K562 (cell line): Measurements from ENCODE around the gene NR3C1. TPM values are rescaled to one million over a fixed set of nuclear protein-coding genes. Genes with fewer than 3 reads are reported as not detected.

Experiments used
- ATAC-seq: fragments of 200-7000 bp; cut with Tn5 transposase; 3 replicates; pipeline ENCODE4 v1.9.1; 2020; ENCODE audit warnings: moderate library complexity
- BruUV-seq: library from RNA; stranded (reverse); fragments of 400-500 nt; replicated peaks from 2 replicates; lab custom pipeline; 2021; lab: Mats Ljungman, UMichigan
- CTCF ChIA-PET: fragments of 300-600 bp; formaldehyde crosslinking; extraction: SDS; loops from one replicate; lab custom pipeline; 2021; ENCODE audit warnings: low intra/inter-chr PET ratio; lab: Yijun Ruan, JAX
- POLR2A ChIA-PET: fragments of 300-600, 350-650 bp; sonication (Branson Sonifier 250); formaldehyde crosslinking; extraction: SDS; loops from one replicate; lab custom pipeline; 2021; ENCODE audit warnings: antibody characterized with exemption, inconsistent platforms; lab: Yijun Ruan, JAX
- DNase-seq, 4 experiments: peaks; one replicate each; pipeline versions ENCODE4 v3.0.0 to v3.0.0-alpha.2; 2011 to 2018; ENCODE audit warnings: low spot score in 3 of 4, mixed read lengths in 3 of 4; ENCODE audit errors: extremely low read depth in 1 of 4
- FAIRE-seq: peaks from 2 replicates; lab custom pipeline; 2011; peaks lifted over from hg19 to GRCh38; lab: Jason Lieb, UNC
- H2AFZ ChIP-seq: 2 replicates; pipeline ENCODE4 v1.6.0; 2011; ENCODE audit warnings: low read depth, low read length, control low read depth, inconsistent platforms
- H3K27ac ChIP-seq: fragments of 200-600 bp; 3 replicates; pipeline ENCODE4 v1.8.0; 2011; ENCODE audit warnings: low read depth, mild to moderate bottlenecking, control low read depth, inconsistent platforms, low read length, moderate library complexity, mixed read lengths; ENCODE audit errors: extremely low read depth
- H3K27me3 ChIP-seq, 2 experiments: fragments of 300-600 bp in 1 of 2; 2 replicates in 1 of 2; 3 replicates in 1 of 2; pipeline versions ENCODE4 v1.6.0 to v1.8.0; 2011; ENCODE audit warnings: inconsistent platforms in 2 of 2, low read length in 2 of 2, mild to moderate bottlenecking in 1 of 2, mixed read lengths in 1 of 2, moderate library complexity in 1 of 2; ENCODE audit not compliant: control insufficient read depth in 2 of 2, insufficient read depth in 2 of 2
- H3K36me3 ChIP-seq: fragments of 300-600 bp; 3 replicates; pipeline ENCODE4 v1.8.0; 2011; ENCODE audit warnings: mild to moderate bottlenecking, low read length, inconsistent platforms; ENCODE audit not compliant: control insufficient read depth, insufficient read depth
- H3K4me1 ChIP-seq, 2 experiments: fragments of 200-600 bp in 1 of 2; replicated peaks in 1 of 2; 2 replicates in 1 of 2; 3 replicates in 1 of 2; pipeline versions ENCODE4 v1.5.1 to v1.8.0; 2011; ENCODE audit warnings: inconsistent platforms in 2 of 2, low read length in 2 of 2, mild to moderate bottlenecking in 1 of 2, mixed read lengths in 1 of 2, moderate library complexity in 1 of 2; ENCODE audit not compliant: control insufficient read depth in 2 of 2, insufficient read depth in 2 of 2
- H3K4me2 ChIP-seq: 2 replicates; pipeline ENCODE4 v1.6.1; 2011; ENCODE audit warnings: low read length, control low read depth, inconsistent platforms, mixed read lengths; ENCODE audit not compliant: insufficient read depth
- H3K4me3 ChIP-seq: fragments of 200-600 bp; sonication (generic), shearing (Covaris generic); 2 replicates; pipeline ENCODE4 v1.5.1; 2016; ENCODE audit warnings: control low read depth, inconsistent platforms
- H3K79me2 ChIP-seq: fragments of 200-600 bp; 3 replicates; pipeline ENCODE4 v1.8.0; 2011; ENCODE audit warnings: low read length, inconsistent platforms; ENCODE audit not compliant: control insufficient read depth, insufficient read depth
- H3K9ac ChIP-seq, 2 experiments: 2 replicates each; pipeline versions ENCODE4 v1.6.0 to v1.6.1; 2011; ENCODE audit warnings: low read depth in 2 of 2, low read length in 2 of 2, control low read depth in 1 of 2, inconsistent platforms in 1 of 2, mild to moderate bottlenecking in 1 of 2, mixed read lengths in 1 of 2; ENCODE audit not compliant: insufficient read depth in 1 of 2
- H3K9me1 ChIP-seq: one replicate; pipeline ENCODE4 v1.6.0; 2011; ENCODE audit warnings: inconsistent platforms, mild to moderate bottlenecking, low read length, moderate library complexity; ENCODE audit not compliant: control insufficient read depth, insufficient read depth
- H3K9me3 ChIP-seq: replicated peaks from 2 replicates; pipeline ENCODE4 v1.5.1; 2011; ENCODE audit warnings: low read depth, low read length, inconsistent platforms; ENCODE audit not compliant: control insufficient read depth, insufficient read depth
- H4K20me1 ChIP-seq: replicated peaks from 2 replicates; pipeline ENCODE4 v1.6.1; 2011; ENCODE audit warnings: low read length, inconsistent platforms, mixed read lengths; ENCODE audit not compliant: control insufficient read depth, insufficient read depth
- BHLHE40 ChIP-seq: IDR thresholded peaks from 2 replicates; pipeline ENCODE4 v1.6.1; 2011; ENCODE audit warnings: low read length, improper control_type of control experiment
- MAZ ChIP-seq, 2 experiments: fragments of 450-650 bp in 1 of 2; sonication (generic) in 1 of 2; formaldehyde crosslinking; IDR thresholded peaks in 1 of 2; conservative IDR thresholded peaks in 1 of 2; 2 replicates each; pipeline versions ENCODE4 v1.4.0 to v1.5.0; 2020; ENCODE audit warnings: mild to moderate bottlenecking in 1 of 2, missing genetic modification reagents in 1 of 2
- MIER1 ChIP-seq: fragments of 450-650 bp; IDR thresholded peaks from 2 replicates; pipeline ENCODE4 v1.6.1; 2016; ENCODE audit warnings: antibody characterized with exemption, mild to moderate bottlenecking, low read depth
- SOX6 ChIP-seq: fragments of 450-650 bp; IDR thresholded peaks from 2 replicates; pipeline ENCODE4 v1.6.1; 2014; ENCODE audit warnings: mild to moderate bottlenecking
- TAF7 ChIP-seq: fragments of 450-650 bp; IDR thresholded peaks from 2 replicates; pipeline ENCODE4 v1.6.1; 2016; ENCODE audit warnings: missing genetic modification characterization, missing compliant biosample characterization
- WGBS: fragments of 100-300 bp; shearing (Covaris generic); methylation state at CpG from one replicate; pipeline ENCODE4 v1.1.6; 2016; ENCODE audit warnings: low coverage, mixed read lengths; ENCODE audit not compliant: insufficient coverage; ENCODE audit errors: missing lambda C conversion rate; 5-methylcytosine and 5-hydroxymethylcytosine counted together
- in situ Hi-C: fragments of 300-500 bp; cut with MboI; formaldehyde crosslinking; loops from 4 replicates; pipeline ENCODE4 v1.15.0; 2018; ENCODE audit warnings: inconsistent platforms, mixed read lengths
- intact Hi-C: fragments of 100-400 bp; cut with micrococcal nuclease; formaldehyde crosslinking; loops from 2 replicates; pipeline ENCODE4 v1.14.2; 2022
- polyA plus RNA-seq, 8 experiments: library from polyadenylated mRNA; depleted of rRNA in 4 of 8; stranded (reverse) in 5 of 8; unstranded in 3 of 8; fragments of >200 nt; fragmentation: Nextera tagmentation in 2 of 8; fragmentation: Illumina TruSeq in 1 of 8; extraction: Ambion mirVana in 2 of 8; extraction: Trizol in 1 of 8; gene quantifications; 2 replicates each; pipeline versions ENCODE4 v1.2.1 to v1.2.3, GENCODE V29; 2011 to 2014; ENCODE audit warnings: inconsistent platforms in 1 of 8, missing spikeins in 1 of 8
- total RNA-seq, 7 experiments: library from RNA; depleted of rRNA in 6 of 7; stranded (reverse); fragments of >200 nt in 6 of 7; fragmentation: Illumina TruSeq in 2 of 7; extraction: Trizol in 2 of 7; gene quantifications; 2 replicates each; pipeline versions ENCODE4 v1.2.1 to v1.2.3, GENCODE V29; 2011 to 2021; ENCODE audit warnings: low replicate concordance in 1 of 7

The NR3C1 gene
- total and polyA plus RNA-seq, 9 of the 15 experiments (the other 6 are each of a cell fraction or from before 2014, with no cell fraction given) = 8.2 to 36.0 (median 15.0) TPM

- intact Hi-C loops = loop anchor here (1.0 to 5.0 kb wide), 5 partner anchors 59 to 398 kb away; no protein-coding TSS in a partner anchor
- ATAC-seq (no peak), DNase-seq (no peak), FAIRE-seq (no peak)
- 20% methylated on average over 10 of the region's 10 CpGs for WGBS
- Histone ChIP-seq H3K79me2 (peaks cover 71% of the 10 kb centered on the region), H3K9me1 (no peaks in the 10 kb centered on the region), H2AFZ (no peak overlapping the region), H3K4me2 (peak overlapping the region; percentile 81), H3K27ac (no peak overlapping the region), H3K9ac (peak overlapping the region; percentile 0 to 86; a peak in 2 of 4 replicates), H3K27me3 (no peaks in the 10 kb centered on the region), H4K20me1 (peaks cover 28% of the 10 kb centered on the region), H3K4me3 (peak overlapping the region; percentile 76), H3K4me1 (peaks cover 18 to 19% of the 10 kb centered on the region in 2 experiments; a peak in 4 of 5 replicates), H3K36me3 (peaks cover 20% of the 10 kb centered on the region), H3K9me3 (no peaks in the 10 kb centered on the region)
- ChIA-PET POLR2A (interaction anchor here (0.6 to 1.2 kb wide), 5 partner anchors 11 to 294 kb away, joined by 3 to 5 read pairs (median 3); no protein-coding TSS in a partner anchor), CTCF (interaction anchor here (2.2 kb wide), 1 partner anchor 388 kb away, joined by 8 read pairs; no protein-coding TSS in a partner anchor)
- in situ Hi-C loops = no loop called here
- TF ChIP-seq SOX6 (peak; percentile 33; the same call in 1 of the 2 replicates), TAF7 (tag) (no peak), BHLHE40 (0 out of 2 replicates have a peak, but pooled peaks have one; percentile 9), MAZ (CRISPR knock-in tag; conservative IDR thresholded peaks at IDR 0.05 in 1 of 2, IDR thresholded peaks at IDR 0.05 in 1 of 2) (peak in 1 of 2 experiments; percentile 25; a peak in 1 of 4 replicates), MIER1 (no peak)
- BruUV-seq = no TSS peak
Observed at GRCh38 chr5:143401227-143402016, 2.1 kb downstream of the NR3C1 start.
